Measurements from ENCODE around the gene ZNF701. TPM values are rescaled to one million over a fixed set of nuclear protein-coding genes. Genes with fewer than 3 reads are reported as not detected.
"Not testable (repeated sequence)": the region's sequence is repeated elsewhere in the genome, so short reads cannot be mapped to it uniquely, and the experiment has no call there.

ZNF701 gene
- total RNA-seq, 2 experiments from 2014 or later = 18.1 to 25.5 TPM

DNA sequence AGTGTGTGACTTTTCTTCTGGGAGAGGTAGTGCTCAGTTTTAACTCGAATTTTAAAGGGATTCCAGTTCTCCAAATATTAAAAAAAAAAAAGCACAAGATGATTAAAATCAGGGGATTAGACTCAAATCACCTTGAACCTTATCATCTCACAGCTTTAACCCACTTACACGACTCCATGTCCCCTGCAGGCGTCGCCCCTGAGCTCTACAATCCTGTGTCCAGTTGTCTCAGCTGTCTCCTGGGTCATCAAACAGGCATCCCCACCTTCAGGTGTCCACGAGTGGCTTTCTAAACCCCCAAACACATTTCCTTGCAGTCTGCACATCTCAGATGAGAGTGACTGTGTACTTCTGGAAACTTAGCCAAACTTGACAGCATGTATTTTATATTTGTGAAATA, 28.5 kb upstream of the ZNF701 start:
- Histone ChIP-seq H3K4me1 (ENCODE audit: insufficient read depth, low read length, poor library complexity, severe bottlenecking) (peaks cover 8% of the 10 kb centered on the region), H3K4me3 (ENCODE audit: low read depth, low read length, poor library complexity, severe bottlenecking) (no peak overlapping the region), H3K27ac (ENCODE audit: low read depth, low read length, poor library complexity, severe bottlenecking) (no peak overlapping the region), H3K9me3 (ENCODE audit: low read length) (0 out of 2 replicates have a peak, but pooled peaks cover 5% of the 10 kb centered on the region), H3K36me3 (ENCODE audit: insufficient read depth, low read length) (peaks cover 77% of the 10 kb centered on the region), H2AFZ (ENCODE audit: low read length) (no peak overlapping the region), H3K4me2 (ENCODE audit: low read length) (no peak overlapping the region), H3K9me2 (ENCODE audit: insufficient read depth, low read length) (no peaks in the 10 kb centered on the region), H4K20me1 (ENCODE audit: insufficient read depth, low read length) (no peaks in the 10 kb centered on the region), H3K79me2 (ENCODE audit: insufficient read depth, low read depth, low read length) (peaks cover 53% of the 10 kb centered on the region; the same call in 1 of the 2 replicates)
- intact Hi-C loops (cut with micrococcal nuclease; ENCODE audit: unreplicated experiment) = no loop called here
- POLR2A ChIA-PET = no interaction called here
- CTCF ChIA-PET (ENCODE audit: unreplicated experiment) = no interaction called here
- TF ChIP-seq CTCF (conservative IDR thresholded peaks at IDR 0.05; ENCODE audit: low read length) (no peak), EZH2phosphoT487 (IDR thresholded peaks at IDR 0.05; ENCODE audit: borderline replicate concordance, low read depth, low read length) (no peak)
- no TSS peak for BruUV-seq (replicated peaks)
- no peak for DNase-seq (ENCODE audit: low spot score)

GRCh38 chr19:52542541-52542940, 27.5 kb upstream of the ZNF701 start:
- H4K20me1 ChIP-seq (ENCODE audit: insufficient read depth, low read length); H3K9me2 ChIP-seq (ENCODE audit: insufficient read depth, low read length); H3K4me2 ChIP-seq (ENCODE audit: low read length); H3K4me1 ChIP-seq (ENCODE audit: insufficient read depth, low read length, poor library complexity, severe bottlenecking); CTCF ChIA-PET (ENCODE audit: unreplicated experiment); DNase-seq (ENCODE audit: low spot score); H3K9me3 ChIP-seq (ENCODE audit: low read length); H3K27ac ChIP-seq (ENCODE audit: low read depth, low read length, poor library complexity, severe bottlenecking); H3K4me3 ChIP-seq (ENCODE audit: low read depth, low read length, poor library complexity, severe bottlenecking); H2AFZ ChIP-seq (ENCODE audit: low read length); intact Hi-C loops (cut with micrococcal nuclease; ENCODE audit: unreplicated experiment); BruUV-seq (replicated peaks): not testable (repeated sequence)
- POLR2A ChIA-PET = interaction anchor here (0.6 kb wide), 1 partner anchor 25 kb away, joined by 4 read pairs; no protein-coding TSS in a partner anchor
- Histone ChIP-seq H3K79me2 (ENCODE audit: insufficient read depth, low read depth, low read length) (peaks cover 44% of the 10 kb centered on the region; the same call in 1 of the 2 replicates), H3K36me3 (ENCODE audit: insufficient read depth, low read length) (peaks cover 87% of the 10 kb centered on the region)

- no peak overlapping the region for H2AFZ ChIP-seq (ENCODE audit: low read length)
- POLR2A ChIA-PET = interaction anchor here (0.6 kb wide), 1 partner anchor 25 kb away, joined by 4 read pairs; no protein-coding TSS in a partner anchor
- 0 out of 2 replicates have a peak, but pooled peaks cover 5% of the 10 kb centered on the region for H3K9me3 ChIP-seq (ENCODE audit: low read length)
- H4K20me1 ChIP-seq (ENCODE audit: insufficient read depth, low read length) = no peaks in the 10 kb centered on the region
- CTCF ChIA-PET (ENCODE audit: unreplicated experiment) = no interaction called here
- peaks cover 92% of the 10 kb centered on the region for H3K36me3 ChIP-seq (ENCODE audit: insufficient read depth, low read length)
- no peak for DNase-seq (ENCODE audit: low spot score)
- H3K9me2 ChIP-seq (ENCODE audit: insufficient read depth, low read length) = no peaks in the 10 kb centered on the region
- no peak overlapping the region for H3K4me3 ChIP-seq (ENCODE audit: low read depth, low read length, poor library complexity, severe bottlenecking)
- intact Hi-C loops (cut with micrococcal nuclease; ENCODE audit: unreplicated experiment) = no loop called here
- no peaks in the 10 kb centered on the region for H3K4me1 ChIP-seq (ENCODE audit: insufficient read depth, low read length, poor library complexity, severe bottlenecking)
- no TSS peak for BruUV-seq (replicated peaks)
- peaks cover 38% of the 10 kb centered on the region; the same call in 1 of the 2 replicates for H3K79me2 ChIP-seq (ENCODE audit: insufficient read depth, low read depth, low read length)
- TF ChIP-seq CTCF (conservative IDR thresholded peaks at IDR 0.05; ENCODE audit: low read length) (no peak), EZH2phosphoT487 (IDR thresholded peaks at IDR 0.05; ENCODE audit: borderline replicate concordance, low read depth, low read length) (no peak)
- no peak overlapping the region for H3K27ac ChIP-seq (ENCODE audit: low read depth, low read length, poor library complexity, severe bottlenecking)
- H3K4me2 ChIP-seq (ENCODE audit: low read length) = no peak overlapping the region
Observed at GRCh38 chr19:52542984-52543664, 27.0 kb upstream of the ZNF701 start.
